GM18951 (cell line): ENCODE measurements around the gene HINT2.

Experiments
- POLR2A ChIP-seq: IDR thresholded peaks from 4 replicates; pipeline ENCODE4 v1.6.1; 2011; ENCODE audit warnings: mild to moderate bottlenecking; ENCODE audit not compliant: insufficient read length, insufficient read depth; ENCODE audit errors: extremely low read depth
- in situ Hi-C: fragments of 300-500 bp; cut with MboI; formaldehyde crosslinking; loops from one replicate; pipeline ENCODE4 v1.12.0; 2022; ENCODE audit warnings: low sequenced_read_pairs, mixed read lengths, inconsistent platforms; ENCODE audit not compliant: unreplicated experiment

HINT2 gene

DNA sequence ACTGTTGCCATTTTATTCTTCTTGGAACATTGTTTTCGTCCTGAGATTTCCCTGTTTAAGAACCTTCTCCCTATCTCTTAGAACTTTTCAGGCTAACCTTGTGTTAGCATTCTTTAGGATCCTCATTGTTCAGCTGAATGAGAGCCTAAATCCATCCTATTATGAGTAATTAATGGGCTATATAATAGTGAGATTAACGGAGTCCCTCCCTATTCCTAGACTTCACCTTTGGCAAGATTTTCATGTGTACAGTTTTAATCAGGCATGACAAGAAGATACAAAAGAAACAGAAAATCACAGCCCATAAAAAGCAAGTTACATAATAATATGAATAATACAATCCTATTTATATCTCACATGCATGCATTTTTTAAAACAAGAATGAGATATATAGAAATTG is 51.7 kb downstream of the HINT2 start:
- in situ Hi-C loops = no loop called here
- no peak for TF ChIP-seq POLR2A
